H1 (cell line): Measurements from ENCODE around the gene SNCAIP. TPM values are rescaled to one million over a fixed set of nuclear protein-coding genes. Genes with fewer than 3 reads are reported as not detected.

Experiments used
- CTCF ChIA-PET: fragments of 300-600 bp; sonication (Branson Sonifier 250); formaldehyde crosslinking; loops from one replicate; lab custom pipeline; 2021; ENCODE audit not compliant: partially characterized antibody; lab: Charles Lee
- POLR2A ChIA-PET: fragments of 300-600 bp; sonication (Branson Sonifier 250); formaldehyde crosslinking; loops from one replicate; lab custom pipeline; 2021; ENCODE audit warnings: inconsistent platforms; ENCODE audit not compliant: partially characterized antibody; lab: Charles Lee
- DNase-seq, 2 experiments: peaks; one replicate each; pipeline versions ENCODE4 v3.0.0 to v3.0.0-alpha.2; 2010 to 2022; ENCODE audit warnings: low spot score in 2 of 2, low read depth in 1 of 2, mixed read lengths in 1 of 2
- FAIRE-seq: peaks from 2 replicates; lab custom pipeline; 2011; peaks lifted over from hg19 to GRCh38; lab: Jason Lieb, UNC
- H2AFZ ChIP-seq: 2 replicates; pipeline ENCODE4 v1.8.1; 2012; ENCODE audit warnings: low read length, inconsistent platforms
- H2AK5ac ChIP-seq: 2 replicates; pipeline ENCODE4 v1.6.1; 2013; ENCODE audit warnings: low read depth, low read length
- H2BK120ac ChIP-seq: replicated peaks from 2 replicates; pipeline ENCODE3; 2013; ENCODE audit warnings: low read depth, low read length, inconsistent platforms
- H2BK12ac ChIP-seq: 2 replicates; pipeline ENCODE4 v1.6.1; 2013; ENCODE audit warnings: low read depth, low read length
- H2BK15ac ChIP-seq: 2 replicates; pipeline ENCODE4 v1.6.1; 2013; ENCODE audit warnings: low read length
- H2BK20ac ChIP-seq: 2 replicates; pipeline ENCODE4 v1.6.1; 2013; ENCODE audit warnings: low read length
- H2BK5ac ChIP-seq: 2 replicates; pipeline ENCODE4 v1.6.1; 2013; ENCODE audit warnings: low read depth, low read length
- H3K14ac ChIP-seq: 2 replicates; pipeline ENCODE4 v1.6.1; 2013; ENCODE audit warnings: inconsistent platforms; ENCODE audit not compliant: insufficient read length
- H3K18ac ChIP-seq: 2 replicates; pipeline ENCODE4 v1.6.1; 2013; ENCODE audit warnings: low read length; ENCODE audit errors: extremely low read depth
- H3K23ac ChIP-seq: 2 replicates; pipeline ENCODE4 v1.6.1; 2013; ENCODE audit warnings: inconsistent platforms; ENCODE audit not compliant: insufficient read length
- H3K23me2 ChIP-seq: 2 replicates; pipeline ENCODE4 v1.6.1; 2013; ENCODE audit warnings: low read depth, low read length
- H3K27ac ChIP-seq: 2 replicates; pipeline ENCODE4 v1.6.1; 2011; ENCODE audit warnings: low read depth, low read length, inconsistent platforms
- H3K27me3 ChIP-seq, 4 experiments: replicated peaks in 1 of 4; 1 replicate in 1 of 4; 2 replicates in 3 of 4; pipeline versions ENCODE4 v1.6.1 to v1.8.1; 2011 to 2013; ENCODE audit warnings: low read length in 3 of 4, mild to moderate bottlenecking in 3 of 4, inconsistent platforms in 2 of 4, mixed read lengths in 2 of 4, moderate library complexity in 1 of 4; ENCODE audit not compliant: control insufficient read depth in 3 of 4, insufficient read depth in 3 of 4; ENCODE audit errors: extremely low read depth in 1 of 4
- H3K36me3 ChIP-seq, 4 experiments: 2 replicates each; pipeline versions ENCODE4 v1.6.1 to v1.8.1; 2011 to 2013; ENCODE audit warnings: mild to moderate bottlenecking in 4 of 4, low read length in 3 of 4, moderate library complexity in 2 of 4, control low read depth in 1 of 4, inconsistent platforms in 1 of 4; ENCODE audit not compliant: insufficient read depth in 4 of 4, control insufficient read depth in 2 of 4
- H3K4ac ChIP-seq: replicated peaks from 2 replicates; pipeline ENCODE3; 2013; ENCODE audit warnings: low read length, low read depth, mixed read lengths, inconsistent platforms; ENCODE audit not compliant: insufficient read length
- H3K4me1 ChIP-seq, 4 experiments: replicated peaks in 1 of 4; 1 replicate in 1 of 4; 2 replicates in 3 of 4; pipeline versions ENCODE4 v1.6.1 to v1.8.1; 2011 to 2013; ENCODE audit warnings: low read length in 3 of 4, inconsistent platforms in 2 of 4, mixed read lengths in 1 of 4; ENCODE audit not compliant: insufficient read depth in 4 of 4, control insufficient read depth in 3 of 4
- H3K4me2 ChIP-seq, 2 experiments: 2 replicates each; pipeline versions ENCODE4 v1.6.1 to v1.8.1; 2011 to 2013; ENCODE audit warnings: low read depth in 2 of 2, low read length in 2 of 2, control low read depth in 1 of 2, inconsistent platforms in 1 of 2, mild to moderate bottlenecking in 1 of 2; ENCODE audit not compliant: insufficient read depth in 1 of 2
- H3K4me3 ChIP-seq, 4 experiments: fragments of 200-600, 300-600 bp in 1 of 4; sonication (generic), shearing (Covaris generic), sonication (Bioruptor Twin) in 1 of 4; 2 replicates each; pipeline versions ENCODE4 v1.5.1 to v1.8.1; 2011 to 2016; ENCODE audit warnings: low read length in 4 of 4, low read depth in 3 of 4, control low read depth in 2 of 4, inconsistent platforms in 2 of 4, mild to moderate bottlenecking in 2 of 4, mixed read lengths in 1 of 4, moderate library complexity in 1 of 4; ENCODE audit not compliant: insufficient read depth in 2 of 4; ENCODE audit errors: extremely low read depth in 1 of 4
- H3K56ac ChIP-seq: replicated peaks from 2 replicates; pipeline ENCODE3; 2013; ENCODE audit warnings: low read depth, mild to moderate bottlenecking, mixed read lengths, low read length, inconsistent platforms; ENCODE audit not compliant: insufficient read length
- H3K79me1 ChIP-seq: 2 replicates; pipeline ENCODE4 v1.6.1; 2013; ENCODE audit warnings: low read depth, low read length, control low read depth
- H3K79me2 ChIP-seq, 2 experiments: 2 replicates each; pipeline versions ENCODE4 v1.6.1 to v1.8.1; 2012 to 2013; ENCODE audit warnings: low read length in 2 of 2, mild to moderate bottlenecking in 2 of 2, inconsistent platforms in 1 of 2; ENCODE audit not compliant: insufficient read depth in 2 of 2, control insufficient read depth in 1 of 2
- H3K9ac ChIP-seq, 4 experiments: replicated peaks in 1 of 4; 1 replicate in 1 of 4; 2 replicates in 3 of 4; pipeline versions ENCODE4 v1.6.1 to v1.8.1; 2011 to 2013; ENCODE audit warnings: low read depth in 3 of 4, low read length in 3 of 4, control low read depth in 2 of 4, mild to moderate bottlenecking in 2 of 4, moderate library complexity in 2 of 4, inconsistent platforms in 1 of 4; ENCODE audit errors: extremely low read depth in 1 of 4
- H3K9me3 ChIP-seq, 2 experiments: 2 replicates each; pipeline versions ENCODE4 v1.6.1 to v1.8.1; 2012 to 2013; ENCODE audit warnings: mild to moderate bottlenecking in 2 of 2, moderate library complexity in 2 of 2, control low read depth in 1 of 2, inconsistent platforms in 1 of 2, low read depth in 1 of 2, low read length in 1 of 2, mixed read lengths in 1 of 2; ENCODE audit not compliant: insufficient read depth in 2 of 2
- H4K20me1 ChIP-seq, 2 experiments: replicated peaks in 1 of 2; 2 replicates each; pipeline versions ENCODE3 to v1.8.1; 2011 to 2013; ENCODE audit warnings: inconsistent platforms in 2 of 2, low read length in 2 of 2, mild to moderate bottlenecking in 1 of 2; ENCODE audit not compliant: insufficient read depth in 2 of 2, control insufficient read depth in 1 of 2
- H4K5ac ChIP-seq: 2 replicates; pipeline ENCODE4 v1.6.1; 2013; ENCODE audit warnings: low read length, low read depth, mixed read lengths, inconsistent platforms; ENCODE audit not compliant: insufficient read length
- H4K8ac ChIP-seq: 2 replicates; pipeline ENCODE4 v1.8.0; 2013; ENCODE audit warnings: mild to moderate bottlenecking, moderate library complexity, low read length, inconsistent platforms; ENCODE audit not compliant: insufficient read depth; ENCODE audit errors: extremely low read depth
- H4K91ac ChIP-seq: replicated peaks from 2 replicates; pipeline ENCODE3; 2013; ENCODE audit warnings: low read length, mixed read lengths, inconsistent platforms; ENCODE audit not compliant: insufficient read length
- ASH2L ChIP-seq: fragments of 200-600, 300-600 bp; sonication (generic); IDR thresholded peaks from one replicate; pipeline ENCODE4 v1.7.1; 2017; ENCODE audit warnings: low read length
- RXRA ChIP-seq: IDR thresholded peaks from 2 replicates; pipeline ENCODE4 v1.6.1; 2011; ENCODE audit warnings: low read depth, mild to moderate bottlenecking, low read length, moderate library complexity; ENCODE audit not compliant: insufficient read depth
- WGBS, 2 experiments: shearing (Covaris generic) in 1 of 2; methylation state at CpG; one replicate each; pipeline versions ENCODE4 v1.1.6 to v1.1.7; 2013 to 2015; ENCODE audit warnings: low lambda C conversion rate in 2 of 2, mixed read lengths in 2 of 2, inconsistent platforms in 1 of 2, low coverage in 1 of 2, missing lambda C conversion rate in 1 of 2; ENCODE audit not compliant: insufficient replicate concordance in 2 of 2, insufficient coverage in 1 of 2, insufficient read length in 1 of 2; ENCODE audit errors: extremely low coverage in 1 of 2, missing lambda C conversion rate in 1 of 2; 5-methylcytosine and 5-hydroxymethylcytosine counted together
- polyA plus RNA-seq, 7 experiments: library from polyadenylated mRNA; depleted of rRNA in 3 of 7; stranded (reverse) in 5 of 7; unstranded in 2 of 7; fragments of >200 nt in 5 of 7; fragments of 200-250 nt in 2 of 7; gene quantifications; 1 replicate in 5 of 7; 2 replicates in 1 of 7; 4 replicates in 1 of 7; pipeline versions ENCODE4 v1.2.1 to v1.2.3, GENCODE V29; 2011 to 2013; ENCODE audit warnings: missing spikeins in 2 of 7, mixed read lengths in 2 of 7
- total RNA-seq: library from RNA; stranded (reverse); fragmentation: NEBNext Ultra II Directional; extraction: Animal tissue kit (Norgen Biotek cat#: 25700); gene quantifications from 2 replicates; pipeline ENCODE4 v1.2.1, GENCODE V29; 2021

Gene SNCAIP
- total and polyA plus RNA-seq, 2 of the 8 experiments (the other 6 are each of a cell fraction or from before 2014, with no cell fraction given), result 3.9 to 9.0 TPM

GRCh38 chr5:122471752-122472061, 159.7 kb downstream of the SNCAIP start:
- peak overlapping the region; percentile 57 for H2BK120ac ChIP-seq
- H2BK20ac ChIP-seq, result peak overlapping the region; percentile 27
- ChIA-PET CTCF (interaction anchor here (1.0 to 3.0 kb wide), 10 partner anchors 14 to 379 kb away, joined by 3 to 25 read pairs (median 4); no protein-coding TSS in a partner anchor), POLR2A (interaction anchor here (1.4 kb wide), 1 partner anchor 9 kb away, joined by 4 read pairs; no protein-coding TSS in a partner anchor)
- no peaks in the 10 kb centered on the region for H3K9me3 ChIP-seq
- FAIRE-seq, result no peak
- peak overlapping the region; percentile 82 for H3K18ac ChIP-seq
- no peak overlapping the region for H2BK15ac ChIP-seq
- no peaks in the 10 kb centered on the region; the same call in 1 of the 2 replicates for H3K23me2 ChIP-seq
- no peaks in the 10 kb centered on the region for H3K27me3 ChIP-seq
- peaks cover 4 to 20% (median 14%) of the 10 kb centered on the region in 4 experiments for H3K4me1 ChIP-seq
- no peak for DNase-seq
- no peaks in the 10 kb centered on the region for H3K36me3 ChIP-seq
- TF ChIP-seq ASH2L (peak; percentile 10), RXRA (no peak)
- no peak overlapping the region for H3K14ac ChIP-seq
- H4K91ac ChIP-seq, result peak overlapping the region; percentile 88
- no peak overlapping the region for H3K23ac ChIP-seq
- H3K56ac ChIP-seq, result no peak overlapping the region
- H2AK5ac ChIP-seq, result no peak overlapping the region
- H2BK12ac ChIP-seq, result peak overlapping the region; percentile 85
- H3K4me2 ChIP-seq, result peak overlapping the region in 1 of 2 experiments; percentile 1; a peak in 1 of 4 replicates
- H3K4me3 ChIP-seq, result no peak overlapping the region
- 62% methylated on average over 5 of the region's 5 CpGs; no CpG with 5 or more reads in 1 of the 2 experiments for WGBS, 2 experiments
- H3K79me1 ChIP-seq, result no peaks in the 10 kb centered on the region
- peak overlapping the region; percentile 30 for H4K5ac ChIP-seq
- H3K4ac ChIP-seq, result no peak overlapping the region
- H4K20me1 ChIP-seq, result no peaks in the 10 kb centered on the region
- H2AFZ ChIP-seq, result peak overlapping the region; percentile 92
- no peak overlapping the region for H4K8ac ChIP-seq
- peak overlapping the region; percentile 91; the same call in 1 of the 2 replicates for H2BK5ac ChIP-seq
- no peaks in the 10 kb centered on the region for H3K79me2 ChIP-seq
- H3K27ac ChIP-seq, result no peak overlapping the region
- H3K9ac ChIP-seq, result no peak overlapping the region
